ENCODE measurements around the gene SULT1A1. TPM values are rescaled to one million over a fixed set of nuclear protein-coding genes. Genes with fewer than 3 reads are reported as not detected.
"Not testable (repeated sequence)": the region's sequence is repeated elsewhere in the genome, so short reads cannot be mapped to it uniquely, and the experiment has no call there.

Gene SULT1A1
- total and polyA plus RNA-seq, 4 donors: 34.6 to 118 (median 40.2) TPM

- peaks cover 0 to 24% (median 10%) of the 10 kb centered on the region in 5 donors for H3K4me1 ChIP-seq (ENCODE audit: control insufficient read depth in 5 of 5, insufficient read depth in 5 of 5, low read length in 5 of 5)
- not testable (repeated sequence) for H3K27me3 ChIP-seq (ENCODE audit: control insufficient read depth in 3 of 3, insufficient read depth in 3 of 3, low read length in 2 of 3); H3K9ac ChIP-seq (ENCODE audit: insufficient read depth in 1 of 2, low read length in 2 of 2); H3K9me3 ChIP-seq (ENCODE audit: control insufficient read depth in 4 of 4, insufficient read depth in 3 of 4, low read length in 3 of 4); H3K36me3 ChIP-seq (ENCODE audit: control insufficient read depth in 4 of 4, insufficient read depth in 4 of 4, low read length in 4 of 4); H3K4me3 ChIP-seq; DNase-seq; H3K27ac ChIP-seq (ENCODE audit: low read depth in 1 of 2, low read length in 1 of 2)
- WGBS, 2 donors: no CpG with 5 or more reads among the region's 17 CpGs
- ATAC-seq (ENCODE audit: insufficient read depth, low FRiP score): peak; percentile 44
Measured at GRCh38 chr16:28612359-28613280, 2.8 kb upstream of the SULT1A1 start.

GRCh38 chr16:28610595-28611191 is 849 bp upstream of the SULT1A1 start:
- H3K27me3 ChIP-seq (ENCODE audit: control insufficient read depth in 3 of 3, insufficient read depth in 3 of 3, low read length in 2 of 3): no peaks in the 10 kb centered on the region
- peaks cover 0 to 24% (median 10%) of the 10 kb centered on the region in 5 donors for H3K4me1 ChIP-seq (ENCODE audit: control insufficient read depth in 5 of 5, insufficient read depth in 5 of 5, low read length in 5 of 5)
- no peak overlapping the region for H3K9ac ChIP-seq (ENCODE audit: insufficient read depth in 1 of 2, low read length in 2 of 2)
- H3K36me3 ChIP-seq (ENCODE audit: control insufficient read depth in 4 of 4, insufficient read depth in 4 of 4, low read length in 4 of 4): peaks cover 0 to 8% (median 0%) of the 10 kb centered on the region in 4 donors
- no peak overlapping the region for H3K4me3 ChIP-seq
- peak overlapping the region in 1 of 2 donors; percentile 87 for H3K27ac ChIP-seq (ENCODE audit: low read depth in 1 of 2, low read length in 1 of 2)
- H3K9me3 ChIP-seq (ENCODE audit: control insufficient read depth in 4 of 4, insufficient read depth in 3 of 4, low read length in 3 of 4): no peaks in the 10 kb centered on the region
- no peak for DNase-seq
- 67 to 70% methylated on average over 10 of the region's 10 CpGs for WGBS, 2 donors
- no peak for TF ChIP-seq CTCF (IDR thresholded peaks at IDR 0.05; ENCODE audit: control extremely low read depth, extremely low read depth)
- no peak for ATAC-seq (ENCODE audit: insufficient read depth, low FRiP score)

- H3K36me3 ChIP-seq (ENCODE audit: control insufficient read depth in 4 of 4, insufficient read depth in 4 of 4, low read length in 4 of 4): peaks cover 0 to 12% (median 0%) of the 10 kb centered on the region in 4 donors
- peak overlapping the region; percentile 39 for H3K4me3 ChIP-seq
- DNase-seq: peak in 2 of 3 donors; percentile 19 to 20
- not testable (repeated sequence) for H3K9ac ChIP-seq (ENCODE audit: insufficient read depth in 1 of 2, low read length in 2 of 2); H3K27me3 ChIP-seq (ENCODE audit: control insufficient read depth in 3 of 3, insufficient read depth in 3 of 3, low read length in 2 of 3); H3K9me3 ChIP-seq (ENCODE audit: control insufficient read depth in 4 of 4, insufficient read depth in 3 of 4, low read length in 3 of 4)
- WGBS, 2 donors: 48 to 66% methylated on average over 10 to 11 of the region's 11 CpGs
- peaks cover 0 to 24% (median 10%) of the 10 kb centered on the region in 5 donors for H3K4me1 ChIP-seq (ENCODE audit: control insufficient read depth in 5 of 5, insufficient read depth in 5 of 5, low read length in 5 of 5)
- ATAC-seq (ENCODE audit: insufficient read depth, low FRiP score): peak; percentile 10
- H3K27ac ChIP-seq (ENCODE audit: low read depth in 1 of 2, low read length in 1 of 2): peak overlapping the region in 1 of 2 donors; percentile 86
Measured at GRCh38 chr16:28608867-28609596, 812 bp downstream of the SULT1A1 start.

- not testable (repeated sequence) for H3K9me3 ChIP-seq (ENCODE audit: control insufficient read depth in 4 of 4, insufficient read depth in 3 of 4, low read length in 3 of 4); H3K4me3 ChIP-seq; ATAC-seq (ENCODE audit: insufficient read depth, low FRiP score); H3K27me3 ChIP-seq (ENCODE audit: control insufficient read depth in 3 of 3, insufficient read depth in 3 of 3, low read length in 2 of 3); DNase-seq; H3K9ac ChIP-seq (ENCODE audit: insufficient read depth in 1 of 2, low read length in 2 of 2)
- Histone ChIP-seq H3K36me3 (ENCODE audit: control insufficient read depth in 4 of 4, insufficient read depth in 4 of 4, low read length in 4 of 4) (peaks cover 0 to 16% (median 0%) of the 10 kb centered on the region in 4 donors), H3K27ac (ENCODE audit: low read depth in 1 of 2, low read length in 1 of 2) (peak overlapping the region in 1 of 2 donors; percentile 4), H3K4me1 (ENCODE audit: control insufficient read depth in 5 of 5, insufficient read depth in 5 of 5, low read length in 5 of 5) (peaks cover 0 to 24% (median 10%) of the 10 kb centered on the region in 5 donors)
- 96 to 97% methylated on average over 5 of the region's 7 CpGs for WGBS, 2 donors
Measured at GRCh38 chr16:28608496-28608808, 1.4 kb downstream of the SULT1A1 start.

GRCh38 chr16:28607681-28608495 is 2.0 kb downstream of the SULT1A1 start:
- WGBS, 2 donors: 92 to 95% methylated on average over 10 of the region's 10 CpGs
- H3K27me3 ChIP-seq (ENCODE audit: control insufficient read depth in 3 of 3, insufficient read depth in 3 of 3, low read length in 2 of 3): not testable (repeated sequence)

More at GRCh38 chr16:28607681-28608495, 2.0 kb downstream of the SULT1A1 start:
- not testable (repeated sequence) for DNase-seq; H3K4me3 ChIP-seq; ATAC-seq (ENCODE audit: insufficient read depth, low FRiP score); H3K9ac ChIP-seq (ENCODE audit: insufficient read depth in 1 of 2, low read length in 2 of 2); H3K9me3 ChIP-seq (ENCODE audit: control insufficient read depth in 4 of 4, insufficient read depth in 3 of 4, low read length in 3 of 4)
- H3K4me1 ChIP-seq (ENCODE audit: control insufficient read depth in 5 of 5, insufficient read depth in 5 of 5, low read length in 5 of 5): peaks cover 0 to 24% (median 10%) of the 10 kb centered on the region in 5 donors
- peak overlapping the region in 1 of 2 donors; percentile 4 for H3K27ac ChIP-seq (ENCODE audit: low read depth in 1 of 2, low read length in 1 of 2)
- peaks cover 0 to 17% (median 0%) of the 10 kb centered on the region in 4 donors for H3K36me3 ChIP-seq (ENCODE audit: control insufficient read depth in 4 of 4, insufficient read depth in 4 of 4, low read length in 4 of 4)

Measured in lung (tissue), 12 donors.